GM21723 (cell line): ENCODE results near the gene SRPK2.
"Not testable (repeated sequence)": the region's sequence is repeated elsewhere in the genome, so short reads cannot be mapped to it uniquely, and the experiment has no call there.

Experiments
- ATAC-seq: cut with Tn5 transposase; IDR thresholded peaks from one replicate; pipeline ENCODE4 v1.9.1; 2021; ENCODE audit warnings: mild to moderate bottlenecking, moderate library complexity; ENCODE audit not compliant: unreplicated experiment

The SRPK2 gene

GRCh38 chr7:105305633-105306032 is 83.1 kb downstream of the SRPK2 start:
- no peak for ATAC-seq

GRCh38 chr7:105304040-105304895 is 84.5 kb downstream of the SRPK2 start:
- ATAC-seq, result peak; percentile 76

GRCh38 chr7:105300587-105300986 is 88.1 kb downstream of the SRPK2 start:
- not testable (repeated sequence) for ATAC-seq

- ATAC-seq, result peak; percentile 94
Observed at GRCh38 chr7:105298439-105298894, 90.3 kb downstream of the SRPK2 start.

- peak; percentile 54 for ATAC-seq
Observed at GRCh38 chr7:105297985-105298384, 90.7 kb downstream of the SRPK2 start.

GRCh38 chr7:105297309-105297708 is 91.4 kb downstream of the SRPK2 start:
- ATAC-seq, result no peak

GRCh38 chr7:105296491-105296890 is 92.2 kb downstream of the SRPK2 start:
- ATAC-seq, result no peak

GRCh38 chr7:105295596-105296352 is 92.9 kb downstream of the SRPK2 start:
- ATAC-seq, result no peak

GRCh38 chr7:105294482-105294881 is 94.2 kb downstream of the SRPK2 start:
- ATAC-seq, result not testable (repeated sequence)

- no peak for ATAC-seq
Observed at GRCh38 chr7:105289704-105290103, 99.0 kb downstream of the SRPK2 start.

GRCh38 chr7:105286441-105286840 is 102.3 kb downstream of the SRPK2 start:
- ATAC-seq, result no peak

GRCh38 chr7:105285118-105285874 is 103.4 kb downstream of the SRPK2 start:
- no peak for ATAC-seq

- no peak for ATAC-seq
Observed at GRCh38 chr7:105284014-105284413, 104.7 kb downstream of the SRPK2 start.

GRCh38 chr7:105281966-105282365 is 106.8 kb downstream of the SRPK2 start:
- ATAC-seq, result no peak

GRCh38 chr7:105279688-105280007 is 109.1 kb downstream of the SRPK2 start:
- peak; percentile 73 for ATAC-seq

GRCh38 chr7:105278973-105279687 is 109.6 kb downstream of the SRPK2 start:
- ATAC-seq, result peak; percentile 43

- no peak for ATAC-seq
Observed at GRCh38 chr7:105278565-105278964, 110.2 kb downstream of the SRPK2 start.

- ATAC-seq, result no peak
Observed at GRCh38 chr7:105277341-105277740, 111.4 kb downstream of the SRPK2 start.

- no peak for ATAC-seq
Observed at GRCh38 chr7:105270117-105270516, 118.6 kb downstream of the SRPK2 start.

- peak; percentile 31 for ATAC-seq
Observed at GRCh38 chr7:105269397-105269796, 119.3 kb downstream of the SRPK2 start.
